Measurements from ENCODE around the gene DNER.

- TF ChIP-seq CTCF (IDR thresholded peaks at IDR 0.05; ENCODE audit: low read depth, low read length) = no peak
- no peak for TF ChIP-seq POLR2A (IDR thresholded peaks at IDR 0.05; ENCODE audit: extremely low read depth, insufficient read length)
- TF ChIP-seq MAX (IDR thresholded peaks at IDR 0.05; ENCODE audit: low read depth, low read length) = no peak
Measured at GRCh38 chr2:229714736-229715541, 584 bp upstream of the DNER start.

All from NB4 (cell line).